ENCODE results near the gene DOCK8. TPM values are rescaled to one million over a fixed set of nuclear protein-coding genes. Genes with fewer than 3 reads are reported as not detected.
"Not testable (repeated sequence)": the region's sequence is repeated elsewhere in the genome, so short reads cannot be mapped to it uniquely, and the experiment has no call there.

Gene DOCK8
- 0.85 TPM for polyA plus RNA-seq (2013, experiment 1 of 2)
- 1.1 TPM for polyA plus RNA-seq (2013, experiment 2 of 2)

GRCh38 chr9:214648-215493 is at the start of gene DOCK8:
DOCK8 (plus strand) TSS chr9:214865; CDS start chr9:214977, 112 bp downstream.
- Histone ChIP-seq H3K4me3 (ENCODE audit: low read length) (peak within 1 kb of the TSS; percentile 69), H3K9ac (ENCODE audit: low read depth, low read length) (peak within 1 kb of the TSS; percentile 69), H3K4me1 (ENCODE audit: insufficient read depth, low read length) (peaks cover 9% of the 10 kb centered on the region; the same call in 1 of the 2 replicates), H3K27me3 (ENCODE audit: insufficient read depth, low read length) (peaks cover 55% of the 10 kb centered on the region), H3K9me3 (ENCODE audit: insufficient read depth, low read depth, low read length) (no peaks in the 10 kb centered on the region), H3K27ac (ENCODE audit: low read depth, low read length) (peak within 1 kb of the TSS; percentile 41; the same call in 1 of the 2 replicates), H3K36me3 (ENCODE audit: insufficient read depth, low read length) (no peaks in the 10 kb centered on the region)
- WGBS, result under 1% methylated on average over 103 of the region's 103 CpGs

- H3K9me3 ChIP-seq (ENCODE audit: insufficient read depth, low read depth, low read length); H3K9ac ChIP-seq (ENCODE audit: low read depth, low read length); H3K27ac ChIP-seq (ENCODE audit: low read depth, low read length); H3K4me3 ChIP-seq (ENCODE audit: low read length); H3K27me3 ChIP-seq (ENCODE audit: insufficient read depth, low read length); H3K4me1 ChIP-seq (ENCODE audit: insufficient read depth, low read length): not testable (repeated sequence)
- no CpG with 5 or more reads among the region's 3 CpGs for WGBS
- H3K36me3 ChIP-seq (ENCODE audit: insufficient read depth, low read length), result peaks cover 18% of the 10 kb centered on the region
These were observed 44.9 kb upstream of the DOCK8 start for GRCh38 chr9:169757-170156.

GRCh38 chr9:178140-178825 is 36.4 kb upstream of the DOCK8 start:
- Histone ChIP-seq H3K9ac (ENCODE audit: low read depth, low read length) (peak overlapping the region; percentile 65; the same call in 1 of the 2 replicates), H3K4me3 (ENCODE audit: low read length) (peak overlapping the region; percentile 70), H3K27ac (ENCODE audit: low read depth, low read length) (peak overlapping the region; percentile 64; the same call in 1 of the 2 replicates)
- H3K27me3 ChIP-seq (ENCODE audit: insufficient read depth, low read length); H3K9me3 ChIP-seq (ENCODE audit: insufficient read depth, low read depth, low read length); H3K36me3 ChIP-seq (ENCODE audit: insufficient read depth, low read length); H3K4me1 ChIP-seq (ENCODE audit: insufficient read depth, low read length): not testable (repeated sequence)
- under 1% methylated on average over 14 of the region's 23 CpGs for WGBS

DNA sequence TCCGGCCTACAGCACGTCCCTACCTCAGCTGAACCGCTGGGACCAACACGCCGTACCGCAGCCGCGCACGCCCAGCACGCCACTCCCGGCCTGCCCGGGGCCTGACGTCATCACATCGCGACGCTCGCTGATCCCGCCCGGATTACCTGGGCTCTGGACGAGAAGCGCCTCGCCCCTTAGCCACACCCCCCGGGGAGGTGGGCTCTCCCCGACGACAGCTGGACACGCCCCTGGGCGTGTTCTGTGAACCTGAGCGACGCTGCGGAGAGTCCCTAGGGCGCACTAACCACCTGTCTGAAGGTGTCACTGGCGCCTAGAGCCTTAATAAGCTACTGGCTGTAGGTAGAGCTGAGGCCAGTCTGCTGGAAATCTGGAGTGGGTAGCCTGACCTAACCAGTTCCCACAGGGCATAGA is 35.7 kb upstream of the DOCK8 start, which contains the start of gene ZNG1A:
Gene ZNG1A, minus strand, starts transcription at position 87 of the 414 bp plus-strand sequence. CDS start 87 bp downstream, outside the sequence.
- not testable (repeated sequence) for H3K36me3 ChIP-seq (ENCODE audit: insufficient read depth, low read length); H3K27me3 ChIP-seq (ENCODE audit: insufficient read depth, low read length); H3K9me3 ChIP-seq (ENCODE audit: insufficient read depth, low read depth, low read length); H3K4me1 ChIP-seq (ENCODE audit: insufficient read depth, low read length)
- H3K4me3 ChIP-seq (ENCODE audit: low read length), result peak within 1 kb of the TSS; percentile 70
- WGBS, result 0% methylated on average over 20 of the region's 32 CpGs
- H3K27ac ChIP-seq (ENCODE audit: low read depth, low read length), result peak within 1 kb of the TSS; percentile 64; the same call in 1 of the 2 replicates
- peak within 1 kb of the TSS; percentile 65; the same call in 1 of the 2 replicates for H3K9ac ChIP-seq (ENCODE audit: low read depth, low read length)

DNA sequence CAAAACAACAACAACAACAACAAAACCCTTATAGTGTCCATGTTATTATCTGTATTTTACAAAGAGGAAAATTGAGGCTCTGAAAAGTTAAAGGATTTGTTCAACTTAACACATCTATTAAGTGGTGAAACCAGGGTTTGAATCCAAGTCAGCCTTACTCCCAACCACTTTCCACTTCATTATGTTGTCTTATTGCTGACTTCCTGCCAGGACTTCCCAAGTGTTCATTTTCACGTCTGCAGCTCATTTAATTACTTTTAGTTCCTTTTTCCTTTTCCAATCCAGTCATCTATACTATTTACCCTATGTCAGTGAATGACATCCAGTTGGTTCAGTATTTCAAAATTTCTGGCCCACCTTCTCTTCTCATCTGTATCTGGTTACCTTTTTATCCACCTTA is 15.1 kb upstream of the DOCK8 start:
- not testable (repeated sequence) for H3K4me1 ChIP-seq (ENCODE audit: insufficient read depth, low read length); H3K4me3 ChIP-seq (ENCODE audit: low read length); H3K36me3 ChIP-seq (ENCODE audit: insufficient read depth, low read length); H3K27me3 ChIP-seq (ENCODE audit: insufficient read depth, low read length); H3K27ac ChIP-seq (ENCODE audit: low read depth, low read length); H3K9ac ChIP-seq (ENCODE audit: low read depth, low read length); H3K9me3 ChIP-seq (ENCODE audit: insufficient read depth, low read depth, low read length)
- no CpG with 5 or more reads among the region's 1 CpG for WGBS

GRCh38 chr9:206481-206880 is 8.2 kb upstream of the DOCK8 start:
- H3K9ac ChIP-seq (ENCODE audit: low read depth, low read length), result no peak overlapping the region
- H3K27ac ChIP-seq (ENCODE audit: low read depth, low read length), result no peak overlapping the region
- H3K27me3 ChIP-seq (ENCODE audit: insufficient read depth, low read length), result no peaks in the 10 kb centered on the region; the same call in 1 of the 2 replicates
- WGBS, result no CpG with 5 or more reads among the region's 1 CpG
- no peaks in the 10 kb centered on the region for H3K4me1 ChIP-seq (ENCODE audit: insufficient read depth, low read length)
- no peaks in the 10 kb centered on the region for H3K9me3 ChIP-seq (ENCODE audit: insufficient read depth, low read depth, low read length)
- H3K4me3 ChIP-seq (ENCODE audit: low read length), result no peak overlapping the region
- no peaks in the 10 kb centered on the region for H3K36me3 ChIP-seq (ENCODE audit: insufficient read depth, low read length)

GRCh38 chr9:209143-209758 is 5.4 kb upstream of the DOCK8 start:
- Histone ChIP-seq H3K27ac (ENCODE audit: low read depth, low read length) (no peak overlapping the region), H3K9ac (ENCODE audit: low read depth, low read length) (no peak overlapping the region)
- 88% methylated on average over 14 of the region's 14 CpGs for WGBS

GRCh38 chr9:211036-211435 is 3.6 kb upstream of the DOCK8 start:
- Histone ChIP-seq H3K36me3 (ENCODE audit: insufficient read depth, low read length) (no peaks in the 10 kb centered on the region), H3K9ac (ENCODE audit: low read depth, low read length) (no peak overlapping the region), H3K9me3 (ENCODE audit: insufficient read depth, low read depth, low read length) (no peaks in the 10 kb centered on the region), H3K27me3 (ENCODE audit: insufficient read depth, low read length) (peaks cover 42% of the 10 kb centered on the region), H3K4me1 (ENCODE audit: insufficient read depth, low read length) (peaks cover 3% of the 10 kb centered on the region; the same call in 1 of the 2 replicates), H3K4me3 (ENCODE audit: low read length) (no peak overlapping the region), H3K27ac (ENCODE audit: low read depth, low read length) (no peak overlapping the region)
- 95% methylated on average over 6 of the region's 7 CpGs for WGBS

More at GRCh38 chr9:209143-209758, 5.4 kb upstream of the DOCK8 start:
- Histone ChIP-seq H3K27me3 (ENCODE audit: insufficient read depth, low read length) (peaks cover 24% of the 10 kb centered on the region), H3K4me3 (ENCODE audit: low read length) (no peak overlapping the region), H3K36me3 (ENCODE audit: insufficient read depth, low read length) (no peaks in the 10 kb centered on the region), H3K9me3 (ENCODE audit: insufficient read depth, low read depth, low read length) (no peaks in the 10 kb centered on the region), H3K4me1 (ENCODE audit: insufficient read depth, low read length) (no peaks in the 10 kb centered on the region)

GRCh38 chr9:211557-211956 is 3.1 kb upstream of the DOCK8 start:
- no peaks in the 10 kb centered on the region for H3K36me3 ChIP-seq (ENCODE audit: insufficient read depth, low read length)
- H3K9ac ChIP-seq (ENCODE audit: low read depth, low read length), result no peak overlapping the region
- H3K27me3 ChIP-seq (ENCODE audit: insufficient read depth, low read length), result peaks cover 47% of the 10 kb centered on the region
- H3K9me3 ChIP-seq (ENCODE audit: insufficient read depth, low read depth, low read length), result no peaks in the 10 kb centered on the region
- H3K4me1 ChIP-seq (ENCODE audit: insufficient read depth, low read length), result peaks cover 3% of the 10 kb centered on the region; the same call in 1 of the 2 replicates
- 73% methylated on average over 5 of the region's 5 CpGs for WGBS
- no peak overlapping the region for H3K4me3 ChIP-seq (ENCODE audit: low read length)
- no peak overlapping the region for H3K27ac ChIP-seq (ENCODE audit: low read depth, low read length)

DNA sequence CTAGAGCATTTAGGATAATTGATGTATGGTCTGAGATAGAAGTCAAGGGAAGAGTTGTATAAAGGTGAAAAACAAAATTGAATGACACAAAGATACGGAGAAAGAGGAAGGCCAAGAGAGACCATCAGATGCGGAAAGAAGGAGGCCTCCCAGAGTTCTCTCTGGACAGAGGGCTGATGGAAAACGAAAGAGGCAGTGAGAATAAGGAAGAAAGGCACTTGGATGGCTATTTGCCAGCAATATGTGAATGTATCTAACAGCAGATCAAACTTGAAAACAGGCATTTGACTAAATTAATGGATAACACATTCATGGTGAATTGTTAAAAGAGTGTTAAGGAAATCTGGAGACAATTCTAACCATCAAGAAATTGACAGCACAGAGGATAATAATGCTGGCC is 2.4 kb upstream of the DOCK8 start:
- peaks cover 54% of the 10 kb centered on the region for H3K27me3 ChIP-seq (ENCODE audit: insufficient read depth, low read length)
- H3K4me3 ChIP-seq (ENCODE audit: low read length), result no peak overlapping the region
- no peak overlapping the region for H3K9ac ChIP-seq (ENCODE audit: low read depth, low read length)
- no peaks in the 10 kb centered on the region for H3K36me3 ChIP-seq (ENCODE audit: insufficient read depth, low read length)
- 82% methylated on average over 3 of the region's 3 CpGs for WGBS
- H3K9me3 ChIP-seq (ENCODE audit: insufficient read depth, low read depth, low read length), result no peaks in the 10 kb centered on the region
- H3K27ac ChIP-seq (ENCODE audit: low read depth, low read length), result no peak overlapping the region
- peaks cover 7% of the 10 kb centered on the region; the same call in 1 of the 2 replicates for H3K4me1 ChIP-seq (ENCODE audit: insufficient read depth, low read length)

DNA sequence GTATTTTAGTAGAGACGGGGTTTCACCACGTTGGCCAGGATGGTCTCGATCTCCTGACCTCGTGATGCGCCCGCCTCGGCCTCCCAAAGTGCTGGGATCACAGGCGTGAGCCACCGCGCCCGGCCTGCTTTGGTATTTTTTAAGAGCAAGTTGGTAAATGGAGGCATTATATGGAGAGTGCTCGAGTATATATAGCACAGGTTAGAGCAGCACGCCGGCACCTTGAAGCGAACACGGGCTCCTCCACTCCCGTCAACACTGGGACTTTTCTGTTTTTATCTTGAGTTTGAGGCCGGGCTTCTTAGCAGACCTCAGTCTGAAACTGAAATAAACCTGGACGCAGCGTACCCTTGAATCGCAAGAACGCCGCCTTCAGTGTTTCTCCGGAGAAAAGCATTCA is 764 bp upstream of the DOCK8 start:
- WGBS, result 94% methylated on average over 24 of the region's 24 CpGs
- H3K9ac ChIP-seq (ENCODE audit: low read depth, low read length); H3K9me3 ChIP-seq (ENCODE audit: insufficient read depth, low read depth, low read length); H3K4me1 ChIP-seq (ENCODE audit: insufficient read depth, low read length); H3K36me3 ChIP-seq (ENCODE audit: insufficient read depth, low read length); H3K27ac ChIP-seq (ENCODE audit: low read depth, low read length): not testable (repeated sequence)
- H3K4me3 ChIP-seq (ENCODE audit: low read length), result peak overlapping the region; percentile 69; the same call in 1 of the 2 replicates
- H3K27me3 ChIP-seq (ENCODE audit: insufficient read depth, low read length), result peaks cover 55% of the 10 kb centered on the region

Data from HUES64 (cell line).